HG03025 (cell line): ENCODE results near the gene PEX14.
A peak's percentile ranks its signal among the peaks of the same experiment; 100 is the strongest.
"Not testable (repeated sequence)": the region's sequence is repeated elsewhere in the genome, so short reads cannot be mapped to it uniquely, and the experiment has no call there.

ENCODE experiments used
- ATAC-seq: cut with Tn5 transposase; IDR thresholded peaks from one replicate; pipeline ENCODE4 v1.9.1; 2021; ENCODE audit warnings: mild to moderate bottlenecking, moderate library complexity; ENCODE audit not compliant: unreplicated experiment, low FRiP score

The PEX14 gene

DNA sequence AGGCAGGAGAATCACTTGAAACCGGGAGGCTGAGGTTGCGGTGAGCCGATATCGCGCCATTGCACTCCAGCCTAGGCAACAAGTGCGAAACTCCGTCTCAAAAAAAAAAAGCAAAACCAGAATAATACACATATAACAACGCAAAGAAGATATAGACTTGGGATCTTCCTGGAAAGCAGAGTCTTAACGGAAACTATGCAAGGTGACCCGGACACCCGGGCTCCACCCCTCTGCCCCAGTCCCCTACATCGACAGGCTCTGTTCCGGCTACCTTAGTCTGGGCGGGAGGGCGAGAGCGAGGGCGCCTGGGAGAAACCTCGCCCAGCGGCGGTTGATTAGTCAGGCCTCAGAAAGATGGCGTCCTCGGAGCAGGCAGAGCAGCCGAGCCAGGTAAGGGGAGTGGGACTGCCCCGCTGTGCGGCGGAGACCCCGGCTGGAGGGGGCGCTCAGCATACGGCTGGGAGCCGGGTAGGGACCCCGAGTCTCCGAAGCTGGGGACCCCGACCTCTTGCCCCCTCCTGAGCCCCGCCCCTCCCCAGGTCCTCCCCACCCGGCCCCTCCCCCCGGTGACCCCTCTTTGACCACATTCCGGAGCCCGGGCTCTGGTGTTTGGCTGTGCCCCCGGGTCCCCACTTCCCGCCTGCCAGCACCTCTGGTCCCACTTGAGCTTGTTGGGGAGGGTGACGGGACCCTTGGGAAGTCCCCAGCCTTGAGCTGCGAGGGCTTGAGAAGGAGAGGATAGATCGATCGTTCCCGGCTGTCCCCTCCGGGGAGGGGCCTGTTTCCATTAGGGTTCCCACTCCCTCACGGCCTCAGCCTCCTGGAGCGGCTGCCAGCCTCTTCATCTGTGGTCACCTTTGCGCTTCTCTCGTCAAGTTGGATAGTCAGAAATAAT is at the start of gene PEX14:
TSS of gene PEX14 (plus strand) at position 338 of the 895 bp plus-strand sequence. CDS start at position 355, 17 bp downstream.
- peak; percentile 48 for ATAC-seq

DNA sequence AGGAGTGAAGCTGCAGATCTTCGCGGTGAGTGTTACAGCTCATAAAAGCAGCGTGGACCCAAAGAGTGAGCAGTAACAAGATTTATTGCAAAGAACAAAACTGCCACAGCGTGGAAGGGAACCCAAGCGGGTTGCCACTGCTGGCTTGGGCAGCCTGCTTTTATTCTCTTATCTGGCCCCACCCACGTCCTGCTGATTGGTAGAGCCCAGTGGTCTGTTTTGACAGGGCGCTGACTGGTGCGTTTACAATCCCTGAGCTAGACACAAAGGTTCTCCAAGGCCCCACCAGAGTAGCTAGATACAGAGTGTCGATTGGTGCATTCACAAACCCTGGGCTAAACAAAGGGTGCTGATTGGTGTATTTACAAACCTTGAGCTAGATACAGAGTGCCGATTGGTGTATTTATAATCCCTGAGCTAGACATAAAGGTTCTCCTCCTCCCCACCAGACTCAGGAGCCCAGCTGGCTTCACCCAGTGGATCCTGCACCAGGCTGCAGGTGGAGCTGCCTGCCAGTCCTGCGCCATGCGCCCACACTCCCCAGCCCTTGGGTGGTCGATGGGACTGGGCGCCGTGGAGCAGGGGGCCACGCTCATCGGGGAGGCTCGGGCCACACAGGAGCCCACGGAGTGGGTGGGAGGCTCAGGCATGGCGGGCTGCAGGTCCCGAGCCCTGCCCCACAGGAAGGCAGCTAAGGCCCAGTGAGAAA is 48.8 kb upstream of the PEX14 start:
- ATAC-seq: not testable (repeated sequence)

- not testable (repeated sequence) for ATAC-seq
Observed at GRCh38 chr1:10426535-10426848, 48.3 kb upstream of the PEX14 start.

DNA sequence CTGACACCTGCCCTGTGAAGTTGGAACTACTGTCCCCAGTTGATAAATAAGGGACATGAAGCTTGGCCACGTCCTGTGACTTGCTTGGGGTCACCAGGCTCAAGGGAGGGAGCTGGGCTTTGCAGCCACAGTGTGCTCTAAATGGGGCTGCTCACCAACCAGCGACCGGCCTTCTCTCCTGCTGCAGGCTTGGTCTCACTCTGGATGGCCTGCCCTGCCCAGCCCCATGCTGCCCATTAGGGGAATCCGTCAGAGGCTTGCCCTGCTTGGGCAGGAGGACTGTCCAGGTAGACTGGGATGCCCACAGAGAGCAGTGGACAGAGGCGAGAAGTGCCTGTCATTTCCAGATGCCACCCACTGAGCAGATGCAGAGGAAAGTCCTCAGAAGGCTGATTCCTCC is 45.8 kb upstream of the PEX14 start:
- no peak for ATAC-seq

DNA sequence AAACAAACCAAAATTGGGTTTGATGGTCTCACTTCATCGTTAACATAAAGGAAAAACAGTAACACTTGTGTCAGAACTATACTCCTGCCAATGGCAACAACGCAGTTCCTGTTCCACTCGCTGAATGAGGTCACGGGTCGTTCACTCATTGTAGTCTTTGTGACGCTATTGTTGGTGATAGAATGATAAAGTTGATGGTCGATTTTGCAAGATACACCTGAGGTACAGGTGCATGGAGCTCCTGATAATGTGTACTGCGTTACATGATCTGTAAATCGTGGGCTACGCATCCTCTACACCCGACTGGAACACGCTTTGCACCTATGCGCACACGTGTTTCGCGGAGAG is 44.9 kb upstream of the PEX14 start:
- ATAC-seq: peak; percentile 4

- ATAC-seq: peak; percentile 69
Observed at GRCh38 chr1:10430216-10431069, 44.3 kb upstream of the PEX14 start, which contains the start of gene CENPS. Gene CENPS, plus strand, starts transcription at chr1:10430433. Its CDS starts 85 bp downstream, at chr1:10430518.

DNA sequence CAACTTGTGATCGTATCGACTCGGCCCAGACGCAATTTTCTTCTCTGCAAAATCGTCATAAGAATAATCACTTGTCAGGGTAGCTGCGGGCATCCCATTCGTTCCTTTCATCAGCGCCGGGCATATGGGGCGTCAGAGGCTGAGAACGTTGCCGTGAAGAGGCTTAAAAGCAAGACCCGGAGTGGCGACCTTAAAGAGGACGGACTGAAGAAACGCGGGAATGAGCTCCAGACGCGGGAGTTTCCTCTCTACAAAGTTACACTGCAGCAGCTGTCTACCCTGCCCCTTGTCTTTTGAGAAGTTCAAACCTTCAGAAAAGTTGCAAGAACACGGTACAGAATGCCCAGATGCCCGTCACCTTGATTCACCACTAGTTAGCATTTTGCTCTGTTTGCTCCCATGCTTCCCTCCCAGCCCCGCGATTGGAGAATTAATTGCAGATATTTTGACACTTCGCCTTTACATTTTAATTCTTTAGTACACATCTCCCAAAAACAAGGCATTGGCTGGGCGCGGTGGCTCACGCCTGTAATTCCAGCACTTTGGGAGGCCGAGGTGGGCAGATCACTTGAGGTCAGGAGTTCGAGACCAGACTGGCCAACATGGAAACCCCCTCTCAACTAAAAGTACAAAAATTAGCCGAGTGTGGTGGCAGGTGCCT is 43.5 kb upstream of the PEX14 start:
- no peak for ATAC-seq

DNA sequence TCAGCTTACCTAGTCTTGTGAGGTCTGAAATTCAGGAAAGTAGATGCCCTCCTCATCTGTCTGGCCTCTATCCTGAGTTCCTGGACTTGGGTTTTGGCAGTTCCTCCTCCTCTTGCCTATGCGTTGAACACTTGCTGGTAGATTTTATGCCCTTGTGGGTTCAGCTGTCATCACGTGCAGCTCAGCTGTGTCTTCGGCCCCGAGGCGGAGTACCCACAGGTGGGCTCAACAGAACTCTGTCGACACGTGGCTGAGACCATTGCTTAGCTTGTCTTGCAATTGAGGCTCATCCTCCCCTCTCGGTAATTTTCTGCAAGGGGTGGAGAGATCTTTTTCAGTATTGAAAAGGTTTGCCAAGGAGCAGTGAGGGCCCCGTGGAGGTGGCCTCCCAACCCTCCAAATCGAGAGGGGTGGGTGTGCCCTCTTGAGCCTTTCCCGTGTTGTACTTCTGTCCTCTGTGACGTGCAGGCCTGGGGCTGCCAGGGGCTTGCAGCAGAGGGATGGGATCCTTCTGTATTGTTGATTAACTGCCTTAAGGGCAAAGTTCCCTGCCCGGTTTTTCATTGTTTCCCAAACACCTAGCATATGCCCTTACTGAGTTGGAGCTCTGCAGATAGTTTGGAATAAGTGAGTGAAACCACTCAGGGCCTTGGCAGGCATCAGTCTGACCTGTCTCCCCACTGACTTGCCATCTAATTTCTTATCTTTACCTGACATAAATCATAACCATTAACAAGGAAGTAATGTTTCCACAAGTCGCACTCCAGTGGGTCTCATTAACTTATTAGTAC is 41.6 kb upstream of the PEX14 start:
- ATAC-seq: no peak

- no peak for ATAC-seq
Observed at GRCh38 chr1:10433790-10434189, 41.0 kb upstream of the PEX14 start.

GRCh38 chr1:10434590-10434989 is 40.2 kb upstream of the PEX14 start:
- no peak for ATAC-seq

DNA sequence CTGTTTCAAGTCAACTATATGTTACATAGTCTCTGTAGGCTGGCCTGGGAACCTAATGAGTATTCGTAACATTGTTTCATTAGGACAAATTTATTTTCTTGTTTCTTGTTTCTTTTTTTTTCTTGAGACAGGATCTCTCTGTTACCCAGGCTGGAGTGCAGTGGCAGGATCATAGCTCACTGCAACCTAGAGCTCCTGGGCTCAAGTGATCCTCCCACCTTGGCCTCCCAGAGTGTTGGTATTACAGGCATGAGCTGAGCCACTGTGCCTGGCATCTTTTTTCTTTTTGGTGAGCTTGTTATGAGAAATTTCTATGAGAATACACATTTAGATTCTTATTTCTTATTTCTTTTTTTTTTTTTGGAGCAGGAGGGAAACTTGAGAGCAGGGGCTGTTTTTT is 37.7 kb upstream of the PEX14 start:
- no peak for ATAC-seq

DNA sequence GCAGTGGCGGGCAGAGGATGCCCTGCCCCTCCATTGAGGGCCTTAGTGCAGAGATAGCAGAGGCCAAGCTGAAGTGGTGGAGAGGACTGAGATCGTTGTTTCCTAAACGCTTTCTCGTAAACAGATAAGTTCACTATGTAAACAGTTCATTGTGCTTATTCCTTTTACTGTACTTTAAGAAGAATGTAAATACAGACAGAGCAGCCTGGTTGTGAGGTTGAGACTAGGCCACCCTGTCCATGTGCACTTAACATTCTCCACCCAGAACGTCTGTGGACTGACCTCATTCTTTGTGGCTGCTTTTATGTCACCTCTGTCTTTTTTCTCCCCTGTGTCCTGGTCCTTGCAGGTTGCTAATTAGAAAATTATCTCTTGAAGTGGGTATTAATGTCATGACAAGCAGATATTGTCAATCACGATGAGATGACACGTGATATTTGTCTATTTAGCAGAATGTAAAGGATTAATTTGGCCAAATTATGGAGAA is 36.0 kb upstream of the PEX14 start:
- ATAC-seq: no peak

- no peak for ATAC-seq
Observed at GRCh38 chr1:10440305-10440704, 34.4 kb upstream of the PEX14 start.

DNA sequence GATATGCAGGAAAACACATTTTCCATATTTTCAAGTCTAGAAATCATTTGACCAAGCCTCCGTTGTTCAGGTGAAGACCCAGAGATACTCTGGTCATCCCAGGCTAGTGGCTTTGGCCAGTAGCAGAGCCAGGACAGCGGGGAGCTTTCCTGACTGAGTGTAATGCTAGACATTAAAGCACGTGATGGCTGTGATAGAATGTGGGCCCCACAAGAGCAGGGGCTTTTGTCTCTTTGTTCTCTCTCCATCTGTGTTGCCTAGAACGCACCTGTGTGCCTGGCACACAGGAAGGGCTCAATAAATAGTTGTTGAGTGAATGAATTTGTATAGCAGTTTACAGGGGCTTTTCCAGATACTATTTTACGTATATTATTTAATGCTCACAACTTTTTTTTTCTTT is 34.0 kb upstream of the PEX14 start:
- no peak for ATAC-seq

- ATAC-seq: no peak
Observed at GRCh38 chr1:10444248-10444647, 30.5 kb upstream of the PEX14 start.

GRCh38 chr1:10444795-10445397 is 29.9 kb upstream of the PEX14 start:
- no peak for ATAC-seq

GRCh38 chr1:10446790-10447422 is 27.8 kb upstream of the PEX14 start:
- no peak for ATAC-seq

- ATAC-seq: no peak
Observed at GRCh38 chr1:10449751-10450150, 25.0 kb upstream of the PEX14 start, which contains the start of gene CORT. Gene CORT, plus strand, starts transcription at chr1:10450031. Its CDS starts 193 bp downstream, at chr1:10450224.
